Lung (tissue), 12 donors: Measurements from ENCODE around the gene COL6A5. TPM values are rescaled to one million over a fixed set of nuclear protein-coding genes. Genes with fewer than 3 reads are reported as not detected.
A peak's percentile ranks its signal among the peaks of the same experiment; 100 is the strongest.
"Not testable (repeated sequence)": the region's sequence is repeated elsewhere in the genome, so short reads cannot be mapped to it uniquely, and the experiment has no call there.

Experiments
- ATAC-seq: fragments of 200-7000 bp; cut with Tn5 transposase; one replicate; pipeline ENCODE4 v1.9.1; 2020; ENCODE audit warnings: moderate number of reproducible peaks; ENCODE audit not compliant: insufficient read depth, low FRiP score
- DNase-seq, 3 donors: peaks; one replicate each; pipeline ENCODE4 v3.0.0-alpha.2; 2013 to 2017
- H3K27ac ChIP-seq, 2 donors: one replicate each; pipeline ENCODE4 v1.5.1; 2013; ENCODE audit warnings: mild to moderate bottlenecking in 2 of 2, moderate library complexity in 2 of 2, control low read depth in 1 of 2, inconsistent platforms in 1 of 2, low read depth in 1 of 2, low read length in 1 of 2
- H3K27me3 ChIP-seq, 3 donors: one replicate each; pipeline ENCODE4 v1.5.1; 2013; ENCODE audit warnings: low read length in 2 of 3; ENCODE audit not compliant: control insufficient read depth in 3 of 3, insufficient read depth in 3 of 3
- H3K36me3 ChIP-seq, 4 donors: one replicate each; pipeline ENCODE4 v1.5.1; 2013; ENCODE audit warnings: low read length in 4 of 4, mild to moderate bottlenecking in 1 of 4, moderate library complexity in 1 of 4; ENCODE audit not compliant: control insufficient read depth in 4 of 4, insufficient read depth in 4 of 4
- H3K4me1 ChIP-seq, 5 donors: one replicate each; pipeline ENCODE4 v1.5.1; 2013; ENCODE audit warnings: low read length in 5 of 5, mild to moderate bottlenecking in 2 of 5, moderate library complexity in 1 of 5; ENCODE audit not compliant: control insufficient read depth in 5 of 5, insufficient read depth in 5 of 5
- H3K4me3 ChIP-seq: one replicate; pipeline ENCODE4 v1.5.1; 2013; ENCODE audit warnings: mild to moderate bottlenecking, control low read depth, moderate library complexity
- H3K9ac ChIP-seq, 2 donors: one replicate each; pipeline ENCODE4 v1.5.1; 2013; ENCODE audit warnings: low read length in 2 of 2, control low read depth in 1 of 2; ENCODE audit not compliant: insufficient read depth in 1 of 2
- H3K9me3 ChIP-seq, 4 donors: one replicate each; pipeline ENCODE4 v1.5.1; 2013; ENCODE audit warnings: low read length in 3 of 4, mild to moderate bottlenecking in 1 of 4, moderate library complexity in 1 of 4; ENCODE audit not compliant: control insufficient read depth in 4 of 4, insufficient read depth in 3 of 4
- WGBS, 2 donors: extraction: QIAGEN DNeasy Blood & Tissue Kit; methylation state at CpG; one replicate each; pipeline ENCODE4 v1.1.7; 2013; 5-methylcytosine and 5-hydroxymethylcytosine counted together
- polyA plus RNA-seq, 2 donors: library from polyadenylated mRNA; stranded (reverse); fragments of 200-250 nt; gene quantifications; one replicate each; pipeline ENCODE4 v1.2.1, GENCODE V29; 2013
- total RNA-seq, 2 donors: library from RNA; depleted of rRNA in 1 of 2; stranded (reverse); fragments of >200 nt in 1 of 2; gene quantifications; one replicate each; pipeline ENCODE4 v1.2.1, GENCODE V29; 2014 to 2021
- TF ChIP-seq, protein P1 (sequence below): IDR thresholded peaks from 2 replicates; pipeline ENCODE4 v1.5.1; 2012; ENCODE audit warnings: mild to moderate bottlenecking; ENCODE audit errors: control extremely low read depth, extremely low read depth
- donor health status: control.
- donor health status: control.
- donor health status: Bipolar disorder and iron deficiency.
- donor health status: healthy.
- donor health status: DM: yes; HTN: yes; CAD: no.

COL6A5 gene
- total and polyA plus RNA-seq, 4 donors: 0.90 to 9.4 (median 4.4) TPM

- TF ChIP-seq, protein P1, sequence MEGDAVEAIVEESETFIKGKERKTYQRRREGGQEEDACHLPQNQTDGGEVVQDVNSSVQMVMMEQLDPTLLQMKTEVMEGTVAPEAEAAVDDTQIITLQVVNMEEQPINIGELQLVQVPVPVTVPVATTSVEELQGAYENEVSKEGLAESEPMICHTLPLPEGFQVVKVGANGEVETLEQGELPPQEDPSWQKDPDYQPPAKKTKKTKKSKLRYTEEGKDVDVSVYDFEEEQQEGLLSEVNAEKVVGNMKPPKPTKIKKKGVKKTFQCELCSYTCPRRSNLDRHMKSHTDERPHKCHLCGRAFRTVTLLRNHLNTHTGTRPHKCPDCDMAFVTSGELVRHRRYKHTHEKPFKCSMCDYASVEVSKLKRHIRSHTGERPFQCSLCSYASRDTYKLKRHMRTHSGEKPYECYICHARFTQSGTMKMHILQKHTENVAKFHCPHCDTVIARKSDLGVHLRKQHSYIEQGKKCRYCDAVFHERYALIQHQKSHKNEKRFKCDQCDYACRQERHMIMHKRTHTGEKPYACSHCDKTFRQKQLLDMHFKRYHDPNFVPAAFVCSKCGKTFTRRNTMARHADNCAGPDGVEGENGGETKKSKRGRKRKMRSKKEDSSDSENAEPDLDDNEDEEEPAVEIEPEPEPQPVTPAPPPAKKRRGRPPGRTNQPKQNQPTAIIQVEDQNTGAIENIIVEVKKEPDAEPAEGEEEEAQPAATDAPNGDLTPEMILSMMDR: no peak
- H3K9ac ChIP-seq: no peak overlapping the region
- no peak overlapping the region for H3K27ac ChIP-seq
- ATAC-seq (no peak), DNase-seq (peak in 1 of 3 donors; percentile 46)
- H3K27me3 ChIP-seq: no peaks in the 10 kb centered on the region
- H3K4me1 ChIP-seq: no peaks in the 10 kb centered on the region
- peaks cover 0 to 2% (median 0%) of the 10 kb centered on the region in 4 donors for H3K9me3 ChIP-seq
- no peak overlapping the region for H3K4me3 ChIP-seq
- H3K36me3 ChIP-seq: no peaks in the 10 kb centered on the region
These were observed 84.8 kb downstream of the COL6A5 start for GRCh38 chr3:130430266-130430665.

DNA sequence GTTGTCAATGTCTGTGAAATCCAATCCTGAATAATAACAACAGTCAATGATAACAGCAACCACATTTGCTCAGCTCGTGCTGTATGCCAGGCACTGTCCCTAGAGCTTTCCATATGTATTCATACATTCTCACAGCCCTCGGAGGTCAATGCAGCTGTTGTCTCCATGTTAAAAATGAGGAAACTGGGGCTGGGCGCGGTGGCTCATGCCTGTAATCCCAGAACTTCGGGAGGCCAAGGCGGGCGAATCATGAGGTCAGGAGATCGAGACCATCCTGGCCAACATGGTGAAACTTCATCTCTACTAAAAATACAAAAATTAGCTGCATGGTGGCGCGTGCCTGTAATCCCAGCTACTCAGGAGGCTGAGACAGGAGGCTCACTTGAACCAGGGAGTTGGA lies 86.6 kb downstream of the COL6A5 start:
- not testable (repeated sequence) for H3K9me3 ChIP-seq, H3K27me3 ChIP-seq, H3K9ac ChIP-seq, DNase-seq, H3K4me1 ChIP-seq, H3K27ac ChIP-seq, H3K4me3 ChIP-seq, H3K36me3 ChIP-seq, ATAC-seq
- WGBS, 2 donors: 88 to 91% methylated on average over 10 of the region's 10 CpGs

DNA sequence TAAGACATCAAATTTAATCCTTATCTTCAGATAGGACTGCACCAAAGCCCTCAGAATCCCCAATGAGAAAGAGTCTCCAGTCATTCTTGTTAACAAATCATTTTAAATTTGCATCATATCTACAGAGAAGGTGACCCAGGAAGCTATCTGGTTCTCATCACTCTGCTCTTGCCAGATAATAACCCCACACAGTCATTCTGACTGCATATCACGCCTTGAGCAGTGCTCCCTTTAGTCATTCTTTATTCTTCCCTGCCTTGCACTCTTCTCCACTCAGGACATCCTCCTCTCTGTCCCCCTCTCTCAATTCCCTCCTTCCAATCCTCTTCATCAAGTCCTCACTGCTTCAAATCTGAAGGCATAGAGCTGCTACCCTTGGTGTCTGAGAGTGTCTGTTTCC lies 87.8 kb downstream of the COL6A5 start:
- Histone ChIP-seq H3K9me3 (no peaks in the 10 kb centered on the region), H3K4me1 (no peaks in the 10 kb centered on the region), H3K27ac (no peak overlapping the region), H3K9ac (no peak overlapping the region), H3K27me3 (peaks cover 0 to 2% (median 0%) of the 10 kb centered on the region in 3 donors), H3K36me3 (no peaks in the 10 kb centered on the region), H3K4me3 (no peak overlapping the region)
- TF ChIP-seq, protein P1: no peak
- DNase-seq (no peak), ATAC-seq (no peak)
- WGBS, 2 donors: 78 to 92% methylated on average over 1 of the region's 1 CpG

DNA sequence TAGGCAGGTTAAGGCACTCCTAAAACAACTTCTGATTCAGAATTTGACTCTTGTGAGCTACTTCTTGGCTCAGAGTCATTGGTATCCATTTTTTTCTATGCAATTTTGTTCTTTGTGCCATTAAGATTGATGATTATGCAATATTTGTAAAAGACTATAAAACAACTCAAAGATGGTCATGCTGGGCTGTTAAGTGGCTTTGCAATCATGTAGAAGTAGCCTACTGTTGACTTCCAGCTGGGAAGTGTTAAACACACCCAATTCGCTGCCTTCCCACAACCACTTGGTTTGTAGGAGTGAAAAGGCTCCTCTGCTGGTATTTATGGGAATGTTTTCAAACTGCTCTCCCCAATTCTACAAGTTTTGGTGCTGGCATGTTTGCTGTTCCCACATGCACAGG lies 96.8 kb downstream of the COL6A5 start:
- Histone ChIP-seq H3K9me3 (no peaks in the 10 kb centered on the region), H3K27ac (no peak overlapping the region), H3K9ac (no peak overlapping the region), H3K27me3 (no peaks in the 10 kb centered on the region), H3K4me3 (no peak overlapping the region), H3K36me3 (no peaks in the 10 kb centered on the region), H3K4me1 (peaks cover 0 to 32% (median 9%) of the 10 kb centered on the region in 5 donors)
- WGBS, 2 donors: 24 to 52% methylated on average over 1 of the region's 1 CpG
- ATAC-seq (peak; percentile 58), DNase-seq (peak; percentile 90 to 98 (median 97))
- TF ChIP-seq, protein P1: no peak

DNA sequence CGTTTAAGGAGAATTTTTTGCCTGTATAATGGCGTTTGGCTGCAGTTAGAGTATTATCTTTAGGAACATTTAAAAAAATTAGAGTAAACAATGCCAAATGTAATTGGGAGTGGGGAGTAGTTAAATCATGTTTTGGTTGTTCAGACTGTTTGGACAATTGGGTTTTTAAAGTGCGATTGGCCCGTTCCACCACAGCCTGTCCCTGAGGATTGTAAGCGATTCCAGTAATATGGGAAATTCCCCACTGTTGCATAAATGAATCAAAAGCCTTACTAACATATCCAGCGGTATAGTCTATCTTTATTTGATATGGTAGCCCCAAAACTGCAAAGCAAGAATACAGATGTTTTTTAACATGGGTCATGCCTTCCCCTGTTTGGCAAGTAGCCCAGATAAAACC lies 101.4 kb downstream of the COL6A5 start:
- WGBS, 2 donors: 78 to 90% methylated on average over 6 of the region's 6 CpGs
- not testable (repeated sequence) for H3K27ac ChIP-seq, H3K9me3 ChIP-seq, H3K36me3 ChIP-seq, DNase-seq, H3K9ac ChIP-seq, H3K4me3 ChIP-seq, H3K27me3 ChIP-seq, ATAC-seq
- H3K4me1 ChIP-seq: peaks cover 0 to 26% (median 6%) of the 10 kb centered on the region in 5 donors

DNA sequence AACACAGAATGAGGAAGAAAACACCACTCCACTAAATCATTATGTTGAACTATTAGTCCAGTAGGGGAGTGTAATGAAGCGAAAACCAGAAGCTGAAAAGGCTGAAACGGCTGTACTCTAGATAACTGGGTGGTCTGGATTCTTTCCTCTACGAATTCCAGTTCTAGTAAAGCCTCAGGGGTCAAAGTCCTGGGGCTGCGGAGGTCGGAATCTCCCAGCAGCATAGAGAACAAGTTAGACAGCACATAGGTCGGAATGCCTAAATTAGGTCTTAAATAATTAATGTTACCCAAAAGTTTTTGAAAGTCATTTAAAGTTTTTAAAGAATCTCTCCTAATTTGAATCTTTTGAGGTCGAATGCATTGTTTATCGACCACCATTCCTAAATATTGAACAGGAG lies 102.7 kb downstream of the COL6A5 start:
- not testable (repeated sequence) for H3K27me3 ChIP-seq, ATAC-seq, H3K27ac ChIP-seq, H3K4me3 ChIP-seq, H3K36me3 ChIP-seq, H3K9me3 ChIP-seq, H3K9ac ChIP-seq
- H3K4me1 ChIP-seq: peaks cover 0 to 14% (median 0%) of the 10 kb centered on the region in 5 donors
- 65 to 71% methylated on average over 8 of the region's 8 CpGs for WGBS, 2 donors
- peak in 2 of 3 donors; percentile 21 to 25 for DNase-seq
